CD4-positive, alpha-beta T cell treated with Interleukin-4 for 4 hours (primary cell): Measurements from ENCODE around the gene CABP2.

Source experiments
- DNase-seq: peaks from one replicate; pipeline ENCODE4 v3.0.0-alpha.2; 2020

CABP2 gene

GRCh38 chr11:67470337-67471002 lies 52.8 kb downstream of the CABP2 start:
- no peak for DNase-seq

GRCh38 chr11:67469508-67469811 lies 53.8 kb downstream of the CABP2 start:
- DNase-seq = no peak
